ENCODE data around the gene ZNF730.

- TF ChIP-seq CTCF (IDR thresholded peaks at IDR 0.05) (no peak), POLR2A (IDR thresholded peaks at IDR 0.05) (no peak)
Observed at GRCh38 chr19:23095418-23095817, 21.4 kb upstream of the ZNF730 start.

All from lower leg skin (tissue), 3 donors.